Measurements from ENCODE around the gene SCNN1B. TPM values are rescaled to one million over a fixed set of nuclear protein-coding genes. Genes with fewer than 3 reads are reported as not detected.

SCNN1B gene
- total RNA-seq, 6 experiments from 2014 or later: not detected

DNA sequence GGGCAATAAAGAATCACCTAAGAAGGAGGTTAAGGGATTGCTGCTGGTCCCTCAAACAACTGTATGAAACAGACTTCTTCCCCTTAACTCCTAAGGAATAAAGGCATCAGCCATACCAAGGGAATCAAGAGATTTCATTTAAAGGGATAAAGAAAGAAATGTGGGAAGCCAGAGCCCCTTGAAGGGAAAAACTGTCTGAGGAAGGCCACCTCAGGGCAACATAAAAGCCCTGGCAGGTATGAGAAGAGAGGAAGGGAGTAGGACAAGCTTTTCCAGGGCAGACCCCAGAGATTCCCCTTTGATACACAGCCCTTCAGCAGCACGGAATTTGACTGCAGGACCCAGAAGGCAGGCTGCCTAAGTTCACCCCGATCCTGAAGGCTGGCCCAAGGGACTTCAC lies 107.4 kb downstream of the SCNN1B start:
- Mint-ChIP-seq H3K4me3 (no peak overlapping the region), H3K36me3 (ENCODE audit: low read depth) (peaks cover 18% of the 10 kb centered on the region), H3K4me1 (ENCODE audit: low read depth) (peaks cover 30% of the 10 kb centered on the region), H3K9me3 (no peaks in the 10 kb centered on the region), H3K27ac (no peak overlapping the region), H3K27me3 (ENCODE audit: insufficient read depth) (peaks cover 3% of the 10 kb centered on the region; the same call in 1 of the 2 replicates)
- no peak for DNase-seq
- TF ChIP-seq, protein P1, sequence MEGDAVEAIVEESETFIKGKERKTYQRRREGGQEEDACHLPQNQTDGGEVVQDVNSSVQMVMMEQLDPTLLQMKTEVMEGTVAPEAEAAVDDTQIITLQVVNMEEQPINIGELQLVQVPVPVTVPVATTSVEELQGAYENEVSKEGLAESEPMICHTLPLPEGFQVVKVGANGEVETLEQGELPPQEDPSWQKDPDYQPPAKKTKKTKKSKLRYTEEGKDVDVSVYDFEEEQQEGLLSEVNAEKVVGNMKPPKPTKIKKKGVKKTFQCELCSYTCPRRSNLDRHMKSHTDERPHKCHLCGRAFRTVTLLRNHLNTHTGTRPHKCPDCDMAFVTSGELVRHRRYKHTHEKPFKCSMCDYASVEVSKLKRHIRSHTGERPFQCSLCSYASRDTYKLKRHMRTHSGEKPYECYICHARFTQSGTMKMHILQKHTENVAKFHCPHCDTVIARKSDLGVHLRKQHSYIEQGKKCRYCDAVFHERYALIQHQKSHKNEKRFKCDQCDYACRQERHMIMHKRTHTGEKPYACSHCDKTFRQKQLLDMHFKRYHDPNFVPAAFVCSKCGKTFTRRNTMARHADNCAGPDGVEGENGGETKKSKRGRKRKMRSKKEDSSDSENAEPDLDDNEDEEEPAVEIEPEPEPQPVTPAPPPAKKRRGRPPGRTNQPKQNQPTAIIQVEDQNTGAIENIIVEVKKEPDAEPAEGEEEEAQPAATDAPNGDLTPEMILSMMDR (IDR thresholded peaks at IDR 0.05): no peak

DNA sequence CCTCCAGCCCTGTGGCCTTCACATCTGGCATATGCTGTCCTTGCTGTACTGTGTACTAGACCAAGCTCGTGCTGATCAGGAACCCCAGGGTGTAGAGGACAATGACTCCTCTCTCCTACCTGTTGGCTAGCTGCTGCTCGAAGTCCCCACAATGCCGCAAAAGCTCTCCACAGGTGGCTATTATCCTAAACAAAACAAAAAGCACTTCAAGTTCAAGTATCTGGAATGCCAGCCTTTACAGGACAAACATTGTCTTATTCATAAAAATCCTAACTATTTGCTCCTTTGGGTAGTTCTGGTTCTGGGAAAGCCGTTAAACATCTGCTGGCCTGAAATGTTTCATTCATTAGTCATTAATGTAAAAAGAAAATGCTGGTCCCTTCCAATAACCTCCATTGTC lies 108.1 kb downstream of the SCNN1B start:
- peak overlapping the region; percentile 46; the same call in 1 of the 2 replicates for H3K27ac Mint-ChIP-seq
- no peaks in the 10 kb centered on the region for H3K9me3 Mint-ChIP-seq

DNA sequence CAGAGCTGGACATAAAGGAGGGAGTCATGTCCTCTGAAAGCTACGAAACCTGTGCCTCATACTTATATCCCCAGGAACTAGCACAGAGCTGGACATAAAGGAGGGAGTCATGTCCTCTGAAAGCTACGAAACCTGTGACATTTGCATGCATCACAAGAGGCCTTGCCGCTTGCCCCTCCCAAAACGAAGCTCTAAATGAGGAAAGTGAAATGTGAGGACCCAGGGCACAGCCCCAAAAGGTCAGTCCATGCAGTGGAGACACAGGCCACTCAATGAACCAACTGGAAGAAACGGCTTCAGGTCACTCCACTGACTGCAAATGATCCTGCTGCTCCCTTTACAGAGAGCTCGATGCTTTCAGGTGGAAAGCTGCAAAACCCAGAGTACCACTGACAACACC lies 112.6 kb downstream of the SCNN1B start:
- no peak overlapping the region for H3K4me3 Mint-ChIP-seq
- no peaks in the 10 kb centered on the region for H3K9me3 Mint-ChIP-seq
- H3K36me3 Mint-ChIP-seq (ENCODE audit: low read depth): peaks cover 22% of the 10 kb centered on the region
- no peak overlapping the region for H3K27ac Mint-ChIP-seq
- peaks cover 9% of the 10 kb centered on the region for H3K4me1 Mint-ChIP-seq (ENCODE audit: low read depth)
- TF ChIP-seq, protein P1 (IDR thresholded peaks at IDR 0.05): no peak
- no peak for DNase-seq
- peaks cover 3% of the 10 kb centered on the region; the same call in 1 of the 2 replicates for H3K27me3 Mint-ChIP-seq (ENCODE audit: insufficient read depth)

More for the DNA sequence above, 108.1 kb downstream of the SCNN1B start:
- DNase-seq: peak; percentile 12
- TF ChIP-seq, protein P1 (IDR thresholded peaks at IDR 0.05): no peak
- Mint-ChIP-seq H3K36me3 (ENCODE audit: low read depth) (peaks cover 18% of the 10 kb centered on the region), H3K27me3 (ENCODE audit: insufficient read depth) (peaks cover 3% of the 10 kb centered on the region; the same call in 1 of the 2 replicates), H3K4me3 (no peak overlapping the region), H3K4me1 (ENCODE audit: low read depth) (peaks cover 30% of the 10 kb centered on the region)

DNA sequence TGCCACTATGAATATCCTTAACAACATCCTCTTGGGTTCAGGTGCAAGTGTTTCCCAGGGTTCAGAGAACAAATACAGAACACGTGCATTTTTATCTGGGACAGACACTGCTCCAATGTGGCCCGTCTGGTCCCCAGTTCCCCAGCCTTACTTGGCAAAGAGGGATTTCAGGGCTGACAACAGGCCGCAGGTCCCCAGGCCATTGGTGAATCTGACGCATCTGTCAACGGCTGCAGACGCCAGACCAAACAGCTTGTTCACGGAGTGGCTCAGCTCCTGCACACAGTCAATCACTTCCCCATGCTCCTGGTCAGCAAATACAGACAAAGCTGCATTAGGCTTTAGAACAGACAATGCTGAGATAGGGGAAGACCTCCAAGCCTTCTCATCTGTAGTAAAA lies 114.7 kb downstream of the SCNN1B start:
- Mint-ChIP-seq H3K27me3 (ENCODE audit: insufficient read depth) (peaks cover 3% of the 10 kb centered on the region; the same call in 1 of the 2 replicates), H3K36me3 (ENCODE audit: low read depth) (peaks cover 14% of the 10 kb centered on the region), H3K4me1 (ENCODE audit: low read depth) (peaks cover 12% of the 10 kb centered on the region), H3K27ac (no peak overlapping the region), H3K9me3 (no peaks in the 10 kb centered on the region), H3K4me3 (no peak overlapping the region)
- no peak for DNase-seq
- TF ChIP-seq, protein P1 (IDR thresholded peaks at IDR 0.05): no peak

DNA sequence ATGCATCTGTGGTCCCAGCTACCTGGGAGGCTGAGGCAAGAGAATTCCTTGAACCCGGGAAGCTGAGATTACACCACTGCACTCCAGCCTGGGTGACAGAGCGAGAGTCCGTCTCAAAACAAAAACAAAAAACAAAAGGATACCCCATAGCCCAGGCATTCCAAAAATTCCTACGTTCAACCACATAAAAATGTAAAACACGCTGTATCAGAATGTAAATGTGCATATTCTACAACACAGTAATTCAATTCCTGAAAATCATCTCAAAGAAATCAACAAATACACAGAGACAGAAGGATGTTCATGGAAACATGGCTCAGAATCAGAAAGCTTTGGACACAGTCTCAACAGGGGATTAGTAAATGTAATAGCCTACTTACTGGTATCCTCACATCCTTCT lies 117.9 kb downstream of the SCNN1B start:
- H3K4me1 Mint-ChIP-seq (ENCODE audit: low read depth): peaks cover 30% of the 10 kb centered on the region
- TF ChIP-seq, protein P1 (IDR thresholded peaks at IDR 0.05): no peak
- H3K27ac Mint-ChIP-seq: peak overlapping the region; percentile 68
- no peak overlapping the region; the same call in 1 of the 2 replicates for H3K4me3 Mint-ChIP-seq
- H3K9me3 Mint-ChIP-seq: no peaks in the 10 kb centered on the region
- H3K27me3 Mint-ChIP-seq (ENCODE audit: insufficient read depth): no peaks in the 10 kb centered on the region; the same call in 1 of the 2 replicates
- peak; percentile 30 for DNase-seq
- H3K36me3 Mint-ChIP-seq (ENCODE audit: low read depth): peaks cover 24% of the 10 kb centered on the region

All from HFFc6 (cell line).